Right cardiac atrium (tissue), 5 donors: ENCODE measurements around the gene CBX8. TPM values are rescaled to one million over a fixed set of nuclear protein-coding genes. Genes with fewer than 3 reads are reported as not detected.

Source experiments
- ATAC-seq, 2 donors: fragments of 200-7000 bp; cut with Tn5 transposase; one replicate each; pipeline versions ENCODE4 v1.8.0 to v1.9.1; 2020; ENCODE audit warnings: moderate library complexity in 2 of 2, mild to moderate bottlenecking in 1 of 2
- DNase-seq, 3 donors: peaks; one replicate each; pipeline ENCODE4 v3.0.0-alpha.2; 2020
- H3K27ac ChIP-seq: one replicate; pipeline ENCODE4 v1.5.1; 2013; ENCODE audit warnings: mild to moderate bottlenecking, low read length, control low read depth, moderate library complexity
- H3K27me3 ChIP-seq: one replicate; pipeline ENCODE4 v1.6.1; 2013; ENCODE audit not compliant: control insufficient read depth, insufficient read depth
- H3K4me1 ChIP-seq: one replicate; pipeline ENCODE4 v1.6.1; 2013; ENCODE audit warnings: low read length; ENCODE audit not compliant: control insufficient read depth, insufficient read depth
- H3K4me3 ChIP-seq: one replicate; pipeline ENCODE4 v1.5.1; 2013; ENCODE audit warnings: low read length, control low read depth
- H3K9me3 ChIP-seq: one replicate; pipeline ENCODE4 v1.6.1; 2013; ENCODE audit warnings: low read length; ENCODE audit not compliant: control insufficient read depth
- WGBS: extraction: QIAGEN DNeasy Blood & Tissue Kit; methylation state at CpG from one replicate; pipeline ENCODE4 v1.1.7; 2013; 5-methylcytosine and 5-hydroxymethylcytosine counted together
- intact Hi-C, 4 donors: fragments of 100-400 bp; cut with DNase I; formaldehyde crosslinking; loops; one replicate each; pipeline versions ENCODE4 v1.11.0 to v1.14.0; 2022 to 2023
- polyA plus RNA-seq: library from polyadenylated mRNA; stranded (reverse); fragments of 200-250 nt; gene quantifications from one replicate; pipeline ENCODE4 v1.2.3, GENCODE V29; 2013
- total RNA-seq, 4 donors: library from RNA; stranded (reverse); fragmentation: NEBNext Ultra II Directional; extraction: Animal tissue kit (Norgen Biotek cat#: 25700); gene quantifications; one replicate each; pipeline ENCODE4 v1.2.1, GENCODE V29; 2021
- donor health status: healthy with polysubstance abuse.
- donor health status: DM: no; HTN: yes; CAD: no.
- donor health status: DM: no; HTN: no; CAD: no.
- donor health status: DM: no; HTN: yes; CAD: no; lungs with severe emphysema.
- donor health status: DM: yes; HTN: yes; CAD: no.

The CBX8 gene
- total and polyA plus RNA-seq, 5 donors = 2.4 to 7.3 (median 4.7) TPM

- no peaks in the 10 kb centered on the region for H3K27me3 ChIP-seq
- H3K4me1 ChIP-seq = peaks cover 8% of the 10 kb centered on the region
- no peak overlapping the region for H3K4me3 ChIP-seq
- H3K9me3 ChIP-seq = no peaks in the 10 kb centered on the region
- DNase-seq (peak in 1 of 3 donors; percentile 26), ATAC-seq (no peak)
- intact Hi-C loops = no loop called here
- H3K27ac ChIP-seq = no peak overlapping the region
- 83% methylated on average over 12 of the region's 12 CpGs for WGBS
These were observed 21.3 kb upstream of the CBX8 start for GRCh38 chr17:79818026-79818758.

DNA sequence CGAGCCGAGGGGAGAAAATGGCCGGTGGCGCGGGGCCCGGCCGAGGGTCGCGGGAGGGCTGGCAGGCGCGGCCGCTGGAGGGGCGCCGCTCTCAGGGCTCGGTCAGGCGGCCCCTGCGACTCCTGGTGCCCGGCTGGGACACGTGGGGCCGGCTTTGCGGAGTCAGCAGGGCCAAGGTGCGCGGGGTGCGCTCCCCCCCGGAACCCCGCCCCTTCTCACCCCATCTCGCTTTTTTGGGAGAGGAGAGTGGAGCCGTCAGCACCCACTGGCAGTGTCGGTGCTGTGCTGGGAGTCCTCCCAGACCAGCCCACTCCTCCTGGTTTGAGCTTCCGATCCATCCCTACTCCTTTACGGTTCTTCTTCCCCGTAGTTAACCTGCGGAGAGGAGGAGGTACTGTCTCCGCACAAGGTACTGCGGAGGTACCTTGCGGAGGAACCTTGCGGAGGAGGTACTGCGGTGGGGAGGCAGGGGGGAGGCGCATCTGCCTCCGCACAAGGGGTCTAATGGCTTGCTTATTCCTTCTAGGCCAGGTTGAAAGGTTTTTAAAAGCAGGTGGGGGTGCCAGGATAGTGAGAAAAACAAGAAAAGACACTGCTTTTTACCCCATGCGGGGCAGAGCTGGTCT lies 19.1 kb upstream of the CBX8 start:
- DNase-seq (no peak), ATAC-seq (no peak)
- Histone ChIP-seq H3K4me1 (peaks cover 9% of the 10 kb centered on the region), H3K9me3 (no peaks in the 10 kb centered on the region), H3K4me3 (no peak overlapping the region), H3K27me3 (no peaks in the 10 kb centered on the region), H3K27ac (no peak overlapping the region)
- intact Hi-C loops = no loop called here
- WGBS = 67% methylated on average over 41 of the region's 41 CpGs

DNA sequence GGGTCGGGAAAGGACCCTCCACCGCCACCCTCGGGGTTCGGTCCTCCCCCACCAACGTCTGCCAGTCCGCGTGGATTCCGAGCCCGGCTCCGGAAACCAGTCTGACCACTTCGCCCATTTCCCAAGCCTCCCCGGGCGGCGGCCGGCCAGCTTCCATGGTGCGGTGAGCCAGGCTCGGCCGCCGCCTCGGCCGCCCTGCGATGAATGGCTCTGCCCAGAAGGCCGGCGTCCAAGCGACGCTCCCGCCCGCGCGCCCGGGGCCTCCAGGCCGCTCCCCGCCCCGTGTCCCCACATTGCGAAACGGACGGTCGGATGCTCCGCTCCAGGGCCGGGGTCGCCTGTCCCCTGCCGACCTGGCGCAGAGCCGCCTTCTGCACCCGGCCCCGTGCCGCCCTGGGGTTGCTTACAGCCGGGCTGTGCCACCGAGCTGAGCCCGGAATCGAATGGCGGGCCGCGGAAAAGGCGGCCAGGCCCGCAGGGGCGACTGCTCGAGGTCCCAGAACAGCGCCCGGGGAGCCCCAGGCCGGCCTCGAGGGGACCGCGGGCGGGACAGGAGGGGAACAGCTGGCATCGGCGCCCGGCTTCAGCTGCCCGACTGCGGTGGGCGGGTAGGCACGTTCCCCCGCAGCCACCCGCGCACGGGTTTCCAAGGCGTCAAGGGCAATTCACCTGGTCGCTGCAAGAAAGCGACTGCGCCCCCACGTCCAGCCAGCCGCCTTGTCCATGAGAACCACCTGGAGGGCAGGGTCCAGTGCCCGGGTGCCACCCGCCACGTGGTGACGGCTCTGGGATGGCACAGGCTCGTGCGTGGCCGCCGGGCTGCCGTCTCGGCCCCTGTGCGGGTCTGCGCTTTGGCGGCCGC lies 18.3 kb upstream of the CBX8 start:
- Histone ChIP-seq H3K27me3 (no peaks in the 10 kb centered on the region), H3K4me3 (no peak overlapping the region), H3K9me3 (no peaks in the 10 kb centered on the region), H3K27ac (no peak overlapping the region), H3K4me1 (peaks cover 7% of the 10 kb centered on the region)
- ATAC-seq (peak; percentile 11 to 55), DNase-seq (peak; percentile 68 to 84 (median 80))
- WGBS = 19% methylated on average over 96 of the region's 96 CpGs
- intact Hi-C loops = no loop called here

DNA sequence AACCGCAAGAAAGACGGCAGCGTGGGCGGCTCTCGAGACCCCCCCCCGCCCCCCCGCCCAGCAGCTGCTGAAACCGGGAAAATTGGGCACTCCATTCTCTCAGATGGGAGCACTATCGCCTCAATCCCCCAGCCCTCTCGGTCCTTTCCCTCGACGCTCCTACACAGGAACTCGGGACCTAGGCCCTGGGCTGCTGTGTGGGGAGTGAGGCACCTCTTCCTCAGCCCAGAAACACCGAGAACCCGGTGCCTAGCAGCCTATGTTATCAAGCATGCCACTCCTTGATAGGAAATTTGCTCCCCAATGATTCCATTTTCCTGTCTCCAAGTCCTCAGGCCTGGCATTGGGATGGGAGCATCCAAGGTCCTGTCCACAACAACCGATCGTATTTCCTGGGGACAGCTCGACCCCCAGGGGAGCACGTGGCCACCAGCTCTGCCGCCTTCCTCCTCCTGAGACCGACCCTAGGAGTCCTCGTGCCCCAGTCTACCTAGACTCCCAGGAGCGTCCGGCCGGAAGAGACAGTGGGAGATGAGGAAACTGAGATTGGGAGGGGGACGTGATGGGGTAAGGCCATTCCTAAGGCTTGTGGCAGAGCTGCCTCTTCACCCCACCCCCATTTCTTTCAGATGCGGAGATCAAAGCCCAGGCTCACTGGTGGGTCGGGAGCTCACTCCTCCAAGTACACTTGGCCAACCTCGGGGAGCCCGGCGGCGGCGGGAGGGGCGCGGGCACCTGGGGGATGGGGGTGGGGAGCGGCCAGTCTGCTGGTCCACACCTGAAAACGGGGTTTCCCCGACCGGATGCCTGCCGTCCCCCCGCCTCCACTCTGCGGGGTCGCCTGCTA lies 17.5 kb upstream of the CBX8 start:
- Histone ChIP-seq H3K27ac (no peak overlapping the region), H3K4me1 (peaks cover 5% of the 10 kb centered on the region), H3K4me3 (no peak overlapping the region), H3K9me3 (no peaks in the 10 kb centered on the region), H3K27me3 (no peaks in the 10 kb centered on the region)
- intact Hi-C loops = no loop called here
- DNase-seq = peak in 1 of 3 donors; percentile 49
- no peak for ATAC-seq
- WGBS = 33% methylated on average over 43 of the region's 43 CpGs

DNA sequence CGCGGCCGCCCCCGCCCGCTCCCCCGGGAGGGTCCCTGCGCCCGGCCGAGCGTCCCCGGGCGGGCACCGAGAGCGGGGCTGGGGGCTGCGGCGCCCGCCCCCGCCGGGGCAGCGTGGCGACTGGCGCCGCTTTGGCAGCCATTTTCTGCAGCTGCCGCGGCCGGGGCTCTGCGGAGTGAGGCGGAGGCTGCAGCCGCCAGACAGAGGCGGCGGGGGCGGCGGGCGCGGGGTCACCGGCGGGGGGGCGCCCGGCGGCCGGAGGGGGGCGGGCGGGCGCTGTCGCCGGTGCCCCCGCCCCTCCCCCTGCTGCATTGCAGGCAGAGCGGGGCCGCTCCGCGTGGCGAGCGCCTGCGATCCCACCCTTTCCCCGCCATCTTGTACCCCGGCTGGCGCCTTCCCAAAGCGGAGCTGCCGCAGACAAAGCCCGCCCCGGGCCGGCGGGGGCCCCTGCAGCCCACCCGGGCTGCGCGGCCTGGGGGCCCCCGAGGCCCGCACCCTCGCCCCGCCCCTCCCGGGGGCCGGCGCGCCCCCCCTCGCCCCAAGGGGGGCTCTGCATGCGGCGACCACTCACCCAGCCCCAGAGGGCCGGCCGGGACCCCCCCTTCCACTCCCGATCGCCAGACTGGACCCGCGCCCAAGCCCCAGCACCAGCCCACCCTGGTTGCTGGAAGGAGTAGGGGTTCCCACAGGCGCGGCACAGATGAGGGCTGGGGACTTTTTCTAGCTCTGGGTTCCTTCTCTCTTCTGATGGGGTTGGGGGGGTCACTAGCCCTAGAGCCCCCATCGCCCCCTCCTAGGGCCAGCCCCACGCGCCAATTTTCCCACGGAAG lies 16.6 kb upstream of the CBX8 start:
- H3K27me3 ChIP-seq = no peaks in the 10 kb centered on the region
- intact Hi-C loops = no loop called here
- H3K4me3 ChIP-seq = peak overlapping the region; percentile 61
- H3K9me3 ChIP-seq = no peaks in the 10 kb centered on the region
- H3K27ac ChIP-seq = no peak overlapping the region
- peaks cover 5% of the 10 kb centered on the region for H3K4me1 ChIP-seq
- ATAC-seq (no peak), DNase-seq (peak; percentile 38 to 73 (median 71))
- 2% methylated on average over 86 of the region's 89 CpGs for WGBS

DNA sequence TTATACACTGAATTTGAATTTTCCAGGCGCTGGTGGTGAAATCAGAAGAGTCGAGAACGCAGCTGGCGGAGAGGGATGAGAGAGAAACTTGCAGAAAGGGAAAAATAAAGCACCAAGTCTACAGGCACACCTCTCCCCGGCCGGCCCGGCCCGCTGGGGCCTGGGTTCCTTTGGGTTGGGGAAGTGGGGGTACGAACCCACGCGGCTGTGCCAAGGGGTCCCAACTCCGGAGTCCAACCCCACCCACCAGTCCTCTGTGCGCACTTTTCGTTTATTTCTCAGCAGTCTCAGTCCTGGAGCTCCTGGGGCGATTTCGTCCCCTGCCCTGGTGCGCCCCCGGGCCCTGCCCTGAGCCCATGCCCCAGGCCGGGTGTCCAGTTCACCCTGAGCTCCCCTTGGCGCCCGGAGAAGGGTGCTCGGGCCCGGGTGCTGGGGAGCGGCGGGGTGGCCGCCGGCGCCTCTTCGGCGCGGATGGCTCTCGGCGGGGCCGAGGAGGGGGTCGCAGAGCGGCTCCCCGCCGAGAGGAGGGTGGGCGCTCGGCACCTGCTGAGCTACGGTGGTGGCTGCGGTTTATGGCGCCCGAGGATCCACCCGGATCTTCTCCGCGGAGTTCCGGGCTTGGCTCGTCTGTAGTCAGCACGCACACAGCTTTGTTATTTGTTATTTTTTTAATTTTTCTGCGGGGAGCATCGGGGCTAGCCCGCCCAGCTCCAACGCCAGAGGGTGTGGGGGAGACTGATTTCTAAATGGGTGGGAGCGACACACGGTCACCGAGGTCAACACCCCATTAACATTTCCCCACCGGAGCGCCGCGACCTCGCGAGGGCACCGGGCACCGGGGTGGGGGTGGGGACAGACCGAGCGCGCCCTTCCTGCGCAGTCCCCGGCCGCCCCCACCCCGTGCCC lies 15.7 kb upstream of the CBX8 start:
- no peaks in the 10 kb centered on the region for H3K27me3 ChIP-seq
- peak overlapping the region; percentile 61 for H3K4me3 ChIP-seq
- ATAC-seq = no peak
- H3K27ac ChIP-seq = no peak overlapping the region
- intact Hi-C loops = no loop called here
- peak in 2 of 3 donors; percentile 54 to 63 for DNase-seq
- H3K4me1 ChIP-seq = peaks cover 5% of the 10 kb centered on the region
- 17% methylated on average over 72 of the region's 72 CpGs for WGBS
- H3K9me3 ChIP-seq = no peaks in the 10 kb centered on the region

DNA sequence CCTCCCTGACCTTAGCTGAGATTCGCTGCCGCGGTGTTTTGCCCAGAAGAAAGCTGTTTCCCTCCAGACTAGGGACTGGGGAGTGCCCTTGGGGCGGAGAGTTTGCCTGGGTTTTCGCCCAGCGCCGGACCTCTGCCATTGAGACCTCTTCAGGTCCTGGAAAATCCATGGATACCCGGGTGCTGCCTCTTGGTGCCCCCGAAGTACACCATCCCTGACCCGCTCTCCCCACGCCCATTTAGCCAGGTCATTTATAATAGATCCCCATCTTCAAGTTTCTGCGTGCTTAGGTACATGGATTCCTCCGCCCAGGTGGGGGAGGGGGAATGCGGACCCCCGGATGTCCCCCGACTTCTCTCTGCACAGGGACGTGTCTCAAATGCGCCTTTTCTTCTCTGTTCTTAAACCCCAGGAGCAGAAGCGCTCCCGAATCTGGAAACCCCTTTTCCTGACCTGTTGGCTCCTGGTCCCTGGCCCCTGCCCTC lies 15.0 kb upstream of the CBX8 start:
- Histone ChIP-seq H3K9me3 (no peaks in the 10 kb centered on the region), H3K4me1 (peaks cover 5% of the 10 kb centered on the region), H3K27ac (no peak overlapping the region), H3K4me3 (no peak overlapping the region), H3K27me3 (no peaks in the 10 kb centered on the region)
- peak in 2 of 3 donors; percentile 62 to 68 for DNase-seq
- WGBS = 21% methylated on average over 20 of the region's 20 CpGs
- intact Hi-C loops = no loop called here
- ATAC-seq = no peak

DNA sequence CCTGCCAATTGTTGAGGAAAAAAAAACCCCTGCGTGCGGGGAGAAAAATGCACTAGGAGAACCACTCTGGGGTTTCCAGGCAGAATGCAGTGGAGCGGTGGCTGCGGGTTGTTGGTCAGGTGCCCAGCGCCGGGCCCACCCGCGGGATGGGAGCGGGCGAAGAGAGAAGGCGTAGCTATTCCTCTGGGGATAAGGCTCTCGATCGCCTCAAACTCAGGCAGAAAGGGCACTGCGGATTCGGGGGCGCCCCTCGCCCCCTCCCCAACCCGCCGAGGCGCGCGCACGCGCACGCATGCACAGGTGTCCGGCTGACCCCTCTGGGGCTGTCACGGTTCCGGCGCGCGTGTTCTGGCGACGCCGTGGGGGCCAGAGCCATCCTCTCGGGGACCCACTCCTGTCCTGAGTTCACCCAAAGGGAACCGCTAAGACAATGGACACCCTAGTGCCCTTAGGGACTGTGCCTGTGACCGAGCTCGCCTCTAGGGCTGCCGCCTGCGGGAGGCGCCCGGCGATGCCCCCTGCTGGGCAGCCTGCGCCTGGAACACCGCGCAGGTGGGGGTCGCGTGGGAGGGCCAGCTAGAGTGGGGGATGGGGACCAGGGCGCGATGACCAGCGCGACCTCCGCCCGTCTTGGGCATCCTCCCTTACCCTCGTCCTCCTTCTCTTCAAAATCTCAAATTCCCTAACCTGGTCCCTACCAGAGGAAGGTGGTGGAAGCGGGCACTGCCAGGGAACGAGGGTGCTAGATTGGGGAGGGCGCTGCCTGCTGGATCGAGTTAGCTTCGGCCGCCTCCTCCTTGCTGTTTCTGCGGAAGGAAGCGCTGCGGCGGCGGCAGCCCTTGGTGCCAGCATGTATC lies 14.4 kb upstream of the CBX8 start:
- Histone ChIP-seq H3K9me3 (no peaks in the 10 kb centered on the region), H3K4me3 (peak overlapping the region; percentile 6), H3K27ac (no peak overlapping the region), H3K27me3 (no peaks in the 10 kb centered on the region), H3K4me1 (peaks cover 5% of the 10 kb centered on the region)
- DNase-seq = peak; percentile 20 to 70 (median 70)
- WGBS = 2% methylated on average over 66 of the region's 66 CpGs
- peak; percentile 44 to 49 for ATAC-seq
- intact Hi-C loops = no loop called here
